Liver (tissue), 9 donors: Measurements from ENCODE around the gene EXOC4. TPM values are rescaled to one million over a fixed set of nuclear protein-coding genes. Genes with fewer than 3 reads are reported as not detected.

Source experiments
- DNase-seq: peaks from one replicate; pipeline ENCODE4 v3.0.0-alpha.2; 2017; ENCODE audit warnings: low spot score
- H3K27ac ChIP-seq, 2 donors: one replicate each; pipeline ENCODE4 v1.7.0; 2013; ENCODE audit warnings: inconsistent platforms in 2 of 2, low read length in 2 of 2, control low read depth in 1 of 2, low read depth in 1 of 2, mild to moderate bottlenecking in 1 of 2
- H3K27me3 ChIP-seq, 4 donors: one replicate each; pipeline versions ENCODE4 v1.6.1 to v1.7.0; 2013; ENCODE audit warnings: low read length in 3 of 4, inconsistent platforms in 1 of 4, mild to moderate bottlenecking in 1 of 4, moderate library complexity in 1 of 4; ENCODE audit not compliant: control insufficient read depth in 4 of 4, insufficient read depth in 4 of 4
- H3K36me3 ChIP-seq, 4 donors: one replicate each; pipeline versions ENCODE4 v1.6.1 to v1.7.0; 2013; ENCODE audit warnings: low read length in 3 of 4, mild to moderate bottlenecking in 3 of 4, low read depth in 1 of 4, moderate library complexity in 1 of 4; ENCODE audit not compliant: control insufficient read depth in 4 of 4, insufficient read depth in 3 of 4
- H3K4me1 ChIP-seq, 4 donors: one replicate each; pipeline versions ENCODE4 v1.6.1 to v1.7.0; 2013; ENCODE audit warnings: low read length in 3 of 4, mild to moderate bottlenecking in 3 of 4, moderate library complexity in 1 of 4; ENCODE audit not compliant: control insufficient read depth in 4 of 4, insufficient read depth in 4 of 4
- H3K4me3 ChIP-seq, 3 donors: one replicate each; pipeline versions ENCODE4 v1.6.1 to v1.7.0; 2013; ENCODE audit warnings: low read length in 3 of 3, control low read depth in 1 of 3, low read depth in 1 of 3, mild to moderate bottlenecking in 1 of 3
- H3K9ac ChIP-seq, 2 donors: one replicate each; pipeline ENCODE4 v1.7.0; 2013; ENCODE audit warnings: low read length in 2 of 2, mild to moderate bottlenecking in 2 of 2, moderate library complexity in 2 of 2, control low read depth in 1 of 2, low read depth in 1 of 2
- H3K9me3 ChIP-seq, 4 donors: one replicate each; pipeline versions ENCODE4 v1.6.1 to v1.7.0; 2013; ENCODE audit warnings: low read length in 3 of 4; ENCODE audit not compliant: control insufficient read depth in 4 of 4
- ATF3 ChIP-seq: IDR thresholded peaks from 2 replicates; pipeline ENCODE4 v1.6.1; 2016; ENCODE audit warnings: antibody characterized with exemption
- CTCF ChIP-seq: fragments of 150-350 bp; IDR thresholded peaks from 2 replicates; pipeline ENCODE4 v1.5.1; 2017; ENCODE audit warnings: improper control_type of control experiment, low read depth, low read length; ENCODE audit not compliant: missing input control
- FOXA2 ChIP-seq: IDR thresholded peaks from 2 replicates; pipeline ENCODE4 v1.6.1; 2016; ENCODE audit warnings: antibody characterized with exemption
- GABPA ChIP-seq, 2 donors: IDR thresholded peaks in 1 of 2; conservative IDR thresholded peaks in 1 of 2; 2 replicates each; pipeline ENCODE4 v1.6.1; 2016; ENCODE audit warnings: antibody characterized with exemption in 2 of 2, mild to moderate bottlenecking in 1 of 2, moderate library complexity in 1 of 2
- HNF4A ChIP-seq, 2 donors: conservative IDR thresholded peaks; 2 replicates each; pipeline ENCODE4 v1.6.1; 2016; ENCODE audit warnings: antibody characterized with exemption in 2 of 2, mild to moderate bottlenecking in 2 of 2
- HNF4G ChIP-seq: IDR thresholded peaks from 2 replicates; pipeline ENCODE4 v1.6.1; 2016; ENCODE audit warnings: antibody characterized with exemption
- MAX ChIP-seq: IDR thresholded peaks from 2 replicates; pipeline ENCODE4 v1.6.1; 2016; ENCODE audit warnings: antibody characterized with exemption
- NR2F2 ChIP-seq: IDR thresholded peaks from 2 replicates; pipeline ENCODE4 v1.6.1; 2016; ENCODE audit warnings: antibody characterized with exemption
- RAD21 ChIP-seq, 2 donors: IDR thresholded peaks; 2 replicates each; pipeline ENCODE4 v1.6.1; 2016; ENCODE audit warnings: antibody characterized with exemption in 2 of 2, mild to moderate bottlenecking in 2 of 2
- REST ChIP-seq: IDR thresholded peaks from 2 replicates; pipeline ENCODE4 v1.6.1; 2016; ENCODE audit warnings: antibody characterized with exemption, mild to moderate bottlenecking
- RXRA ChIP-seq, 2 donors: IDR thresholded peaks; 2 replicates each; pipeline ENCODE4 v1.6.1; 2017 to 2018; ENCODE audit warnings: antibody characterized with exemption in 2 of 2, mild to moderate bottlenecking in 1 of 2
- SP1 ChIP-seq: IDR thresholded peaks from 2 replicates; pipeline ENCODE4 v1.6.1; 2018; ENCODE audit warnings: antibody characterized with exemption, mild to moderate bottlenecking
- TAF1 ChIP-seq: conservative IDR thresholded peaks from 2 replicates; pipeline ENCODE4 v1.6.1; 2016; ENCODE audit warnings: antibody characterized with exemption, mild to moderate bottlenecking
- YY1 ChIP-seq: IDR thresholded peaks from 2 replicates; pipeline ENCODE4 v1.6.1; 2016; ENCODE audit warnings: antibody characterized with exemption, mild to moderate bottlenecking
- ZBTB33 ChIP-seq: IDR thresholded peaks from 2 replicates; pipeline ENCODE4 v1.6.1; 2016; ENCODE audit warnings: antibody characterized with exemption
- WGBS: extraction: QIAGEN DNeasy Blood & Tissue Kit; methylation state at CpG from one replicate; pipeline ENCODE4 v1.1.7; 2013; 5-methylcytosine and 5-hydroxymethylcytosine counted together
- polyA plus RNA-seq, 2 donors: library from polyadenylated mRNA; stranded (reverse) in 1 of 2; unstranded in 1 of 2; fragments of 200-250 nt in 1 of 2; fragments of >200 nt in 1 of 2; fragmentation: Nextera tagmentation in 1 of 2; extraction: Ambion mirVana in 1 of 2; gene quantifications; one replicate each; pipeline versions ENCODE4 v1.2.1 to v1.2.3, GENCODE V29; 2013 to 2015
- total RNA-seq, 2 donors: library from RNA; depleted of rRNA; stranded (reverse); fragments of >200 nt; gene quantifications; one replicate each; pipeline ENCODE4 v1.2.3, GENCODE V29; 2014
- donor health status: healthy.
- donor health status: healthy.
- donor health status: healthy.
- donor health status: healthy.
- donor health status: healthy.

EXOC4 gene
- total and polyA plus RNA-seq, 4 donors: 9.5 to 55.9 (median 23.6) TPM

GRCh38 chr7:134101716-134102115 lies 848.8 kb downstream of the EXOC4 start:
- H3K9me3 ChIP-seq: peaks cover 0 to 2% (median 0%) of the 10 kb centered on the region in 4 donors
- no peak overlapping the region for H3K27ac ChIP-seq
- no peak overlapping the region for H3K4me3 ChIP-seq
- H3K27me3 ChIP-seq: no peaks in the 10 kb centered on the region
- TF ChIP-seq MAX (no peak), CTCF (no peak), REST (no peak), HNF4G (no peak), RXRA (IDR thresholded peaks at IDR 0.05) (no peak), ZBTB33 (no peak), YY1 (no peak), GABPA (IDR thresholded peaks at IDR 0.05 in 1 of 2, conservative IDR thresholded peaks at IDR 0.05 in 1 of 2) (no peak), NR2F2 (no peak), TAF1 (no peak), HNF4A (conservative IDR thresholded peaks at IDR 0.05) (no peak), RAD21 (IDR thresholded peaks at IDR 0.05) (no peak), SP1 (no peak), FOXA2 (no peak), ATF3 (no peak)
- DNase-seq: no peak
- H3K36me3 ChIP-seq: no peaks in the 10 kb centered on the region
- no peaks in the 10 kb centered on the region for H3K4me1 ChIP-seq
- WGBS: 54% methylated on average over 3 of the region's 3 CpGs
- no peak overlapping the region for H3K9ac ChIP-seq

- Histone ChIP-seq H3K4me3 (no peak overlapping the region), H3K9ac (no peak overlapping the region), H3K36me3 (no peaks in the 10 kb centered on the region), H3K27me3 (no peaks in the 10 kb centered on the region), H3K27ac (no peak overlapping the region), H3K9me3 (no peaks in the 10 kb centered on the region), H3K4me1 (no peaks in the 10 kb centered on the region)
- DNase-seq: no peak
- TF ChIP-seq RXRA (IDR thresholded peaks at IDR 0.05) (no peak), ZBTB33 (no peak), RAD21 (IDR thresholded peaks at IDR 0.05) (no peak)
- WGBS: 97% methylated on average over 4 of the region's 4 CpGs
Observed at GRCh38 chr7:134104166-134104565, 851.3 kb downstream of the EXOC4 start.
